NT2/D1 (cell line): ENCODE data around the gene TNS4.

Source experiments
- SUZ12 ChIP-seq: IDR thresholded peaks from 2 replicates; pipeline ENCODE4 v1.6.1; 2011; ENCODE audit not compliant: insufficient read length, insufficient read depth; ENCODE audit errors: extremely low read depth
- ZNF274 ChIP-seq: IDR thresholded peaks from 2 replicates; pipeline ENCODE4 v1.6.1; 2011; ENCODE audit warnings: mild to moderate bottlenecking, low read depth, low read length

DNA sequence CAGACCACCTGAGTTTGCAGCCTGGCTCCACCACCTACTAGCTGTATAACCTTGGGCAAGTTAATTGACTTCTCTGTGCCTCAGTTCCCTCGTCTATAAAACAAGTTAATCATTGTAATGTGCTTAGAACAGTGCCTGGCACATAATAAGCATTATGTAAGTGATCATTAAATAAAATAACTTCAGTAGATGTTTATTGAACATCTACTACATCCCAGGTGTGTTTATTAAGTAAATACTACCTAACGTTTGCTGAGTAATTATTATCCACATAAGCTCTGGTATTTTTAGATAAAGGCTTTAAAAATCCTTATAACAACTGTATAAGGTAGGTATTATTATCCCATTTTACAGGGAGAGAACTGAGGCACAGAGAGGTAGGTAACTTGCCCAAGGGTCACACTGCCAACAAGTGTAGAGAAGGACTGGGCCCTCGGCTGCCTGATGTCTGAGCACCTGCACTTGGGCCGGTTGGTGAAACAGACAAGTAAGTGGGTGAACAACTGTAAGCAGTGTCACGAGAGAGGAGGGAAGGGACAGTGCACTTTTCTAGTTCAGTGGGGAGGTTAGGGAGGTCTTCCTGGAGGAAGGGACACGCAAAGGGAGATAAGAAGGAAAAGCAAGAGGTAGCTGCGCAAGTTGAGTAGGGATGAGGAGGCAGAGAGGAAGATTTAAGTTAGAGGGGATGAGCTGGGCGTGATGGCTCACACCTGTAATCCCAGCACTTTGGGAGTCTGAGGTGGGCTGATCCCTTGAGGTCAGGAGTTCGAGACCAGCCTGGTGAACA, 4.6 kb downstream of the TNS4 start:
- TF ChIP-seq ZNF274 (no peak), SUZ12 (no peak)
